NCI-H128 (cell line): ENCODE results near the gene RIPK4.

Source experiments
- DNase-seq: peaks from one replicate; lab custom pipeline; 2025; ENCODE audit not compliant: unreplicated experiment; lab: John Stamatoyannopoulos, UW

RIPK4 gene

DNA sequence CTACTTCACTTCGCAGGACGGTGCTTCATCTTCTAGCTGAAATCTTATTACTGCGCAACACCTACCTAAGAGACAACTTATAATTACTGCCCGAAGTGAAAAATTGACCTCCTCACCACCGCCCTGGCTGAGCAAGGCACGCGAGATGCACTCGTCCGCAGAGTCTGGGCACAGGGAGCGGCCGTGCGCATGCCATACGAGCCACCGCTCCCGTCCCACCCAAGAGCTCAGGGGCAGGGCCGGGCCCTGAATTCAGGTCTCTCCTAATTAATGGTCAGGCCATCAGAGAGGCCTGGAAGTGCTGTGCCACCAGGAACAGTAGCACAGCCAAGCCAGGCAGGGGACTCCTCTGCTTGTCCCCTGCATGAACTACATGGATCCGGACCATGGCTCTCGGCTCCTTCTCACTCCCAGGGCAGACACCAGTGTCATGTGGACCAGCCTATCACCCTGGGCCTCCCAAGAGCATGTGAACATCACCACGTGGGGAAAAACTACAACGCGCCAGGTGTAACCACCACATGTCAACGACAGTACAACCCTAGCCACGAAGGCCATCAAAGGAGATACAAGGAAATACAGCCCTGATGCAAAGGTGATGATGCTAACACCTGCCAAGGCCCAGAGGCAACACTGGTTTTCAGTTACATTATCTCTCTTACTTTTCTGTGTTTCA, 11.5 kb downstream of the RIPK4 start:
- DNase-seq, result no peak

DNA sequence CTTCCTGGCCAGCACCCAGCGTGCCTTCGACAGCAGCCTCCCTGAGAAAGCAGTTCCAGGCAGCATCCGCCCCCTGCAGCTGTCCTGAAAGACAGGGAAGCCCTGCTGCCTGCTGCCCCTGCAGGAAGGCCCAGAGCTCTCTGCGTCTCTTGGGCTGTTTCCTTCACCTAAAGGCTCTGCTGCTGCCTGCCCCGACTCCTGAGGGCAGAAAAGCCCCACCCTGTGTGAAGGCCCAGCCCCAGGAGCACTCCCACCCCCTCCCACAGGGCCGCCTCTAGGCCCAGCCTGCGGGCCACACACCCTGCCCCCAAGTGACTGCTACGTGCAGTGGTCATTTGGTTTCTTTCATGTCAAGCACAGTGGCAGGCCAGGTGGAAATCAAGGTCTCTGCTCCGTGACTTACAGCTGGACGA, 12.4 kb downstream of the RIPK4 start:
- no peak for DNase-seq

DNA sequence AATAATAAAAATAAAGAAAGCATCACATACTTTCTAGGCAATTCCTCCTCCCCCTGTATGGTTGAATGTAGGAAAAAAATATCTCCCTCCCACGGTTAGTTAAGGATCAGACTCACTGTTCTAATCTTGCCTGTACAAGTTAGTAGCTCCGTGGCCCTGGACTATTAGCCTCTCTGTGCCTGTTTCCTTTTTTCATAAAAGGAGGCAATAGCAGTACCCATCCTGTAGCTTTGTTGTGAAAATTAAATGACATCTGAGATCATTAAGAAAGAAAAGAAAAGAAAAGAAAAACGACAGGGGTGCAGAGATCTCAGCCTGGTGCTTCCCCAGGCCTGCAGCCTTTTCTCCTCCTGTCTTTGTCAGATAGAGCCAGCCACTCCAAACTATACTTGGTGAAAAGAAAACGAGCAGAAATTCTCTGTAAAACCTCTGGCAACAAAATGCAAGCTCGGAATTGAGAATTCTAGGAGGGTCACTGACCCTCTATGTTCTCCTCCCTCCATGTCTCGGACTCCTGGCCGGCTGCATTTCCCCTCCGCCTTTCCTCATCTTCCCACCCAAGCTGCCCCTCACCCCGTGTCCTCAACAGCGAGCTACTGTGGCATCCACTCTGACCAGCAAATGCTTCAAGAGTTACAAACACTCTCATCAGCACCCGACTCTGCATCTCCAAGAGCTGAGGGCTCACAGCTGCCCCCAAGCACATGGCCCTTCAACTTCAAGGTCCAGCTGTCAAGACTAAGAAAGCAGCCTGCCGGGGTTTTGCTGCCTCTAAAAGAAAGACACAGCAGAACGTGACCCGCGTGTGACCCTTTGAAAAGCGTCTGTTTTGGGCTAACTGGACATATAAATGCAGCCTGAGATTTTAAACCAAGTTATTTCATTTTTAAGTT, 13.6 kb downstream of the RIPK4 start:
- DNase-seq, result no peak

DNA sequence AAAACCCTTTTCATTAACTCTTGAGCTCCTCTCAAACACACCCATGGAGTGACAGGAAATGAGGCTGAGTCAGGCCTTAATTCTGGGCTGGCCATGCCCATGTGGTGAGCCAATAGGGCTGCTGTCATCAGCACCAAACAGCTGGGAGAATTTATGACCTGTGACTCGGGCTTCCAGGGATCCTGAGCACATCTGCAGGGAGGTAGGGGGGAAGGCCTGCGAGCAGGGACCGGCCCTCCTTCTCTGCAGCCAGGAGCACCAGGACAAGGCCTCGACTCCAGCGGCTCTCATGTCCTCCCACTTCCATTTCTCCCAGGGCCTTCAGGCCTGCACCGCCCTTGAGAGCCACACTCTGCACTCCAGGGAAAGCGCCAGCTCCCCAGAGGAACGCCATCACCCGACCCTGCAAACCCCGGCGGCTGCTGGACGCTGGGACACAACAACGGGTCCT, 14.6 kb downstream of the RIPK4 start:
- no peak for DNase-seq

DNA sequence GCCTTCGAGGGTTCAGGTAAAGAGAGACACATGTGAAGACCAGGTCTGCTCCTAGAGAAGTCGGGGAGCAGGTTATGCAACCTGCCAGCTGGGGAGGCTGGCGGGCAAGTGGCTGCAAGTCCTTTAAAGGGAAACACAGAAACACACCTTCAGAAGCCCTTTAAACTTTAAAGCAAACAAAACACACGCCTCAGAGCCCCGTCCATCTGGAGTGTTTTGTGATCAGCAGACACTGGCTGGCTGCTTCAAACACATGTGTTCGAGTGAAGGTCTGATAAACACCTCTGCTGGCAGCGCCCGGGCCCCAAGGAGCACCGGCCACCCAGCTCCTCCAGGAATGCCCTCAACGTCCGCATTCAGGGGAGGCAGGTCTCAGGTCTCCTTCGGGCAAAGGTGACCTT, 15.2 kb downstream of the RIPK4 start:
- DNase-seq, result peak; percentile 7

DNA sequence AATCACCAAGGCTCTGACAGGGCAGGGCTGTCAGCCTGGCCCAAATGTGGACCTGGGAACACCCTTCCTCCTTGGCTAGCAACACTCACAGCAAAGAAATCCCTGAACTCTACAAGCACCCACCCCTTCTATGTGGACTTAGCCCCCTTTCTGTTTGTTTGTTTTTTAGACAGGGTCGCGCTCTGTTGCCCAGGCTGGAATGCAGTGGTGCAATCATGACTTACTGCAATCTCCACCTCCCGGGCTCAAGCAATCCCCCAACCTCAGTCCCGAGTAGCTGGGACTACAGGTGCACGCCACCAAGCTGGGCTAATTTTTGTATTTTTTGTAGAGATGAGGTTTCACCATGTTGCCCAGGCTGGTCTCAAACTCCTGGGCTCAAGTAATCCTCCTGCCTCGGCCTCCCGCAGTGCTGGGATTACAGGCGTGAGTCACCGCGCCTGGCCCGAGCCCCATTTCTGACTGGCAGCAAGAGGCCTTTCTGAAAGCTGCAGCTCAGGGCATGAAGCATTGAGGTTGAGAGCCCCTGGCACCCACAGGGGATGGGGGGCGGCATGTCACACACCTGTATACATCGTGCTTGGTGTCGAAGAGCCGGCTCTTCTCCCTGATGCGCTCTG, 16.2 kb downstream of the RIPK4 start:
- no peak for DNase-seq

DNA sequence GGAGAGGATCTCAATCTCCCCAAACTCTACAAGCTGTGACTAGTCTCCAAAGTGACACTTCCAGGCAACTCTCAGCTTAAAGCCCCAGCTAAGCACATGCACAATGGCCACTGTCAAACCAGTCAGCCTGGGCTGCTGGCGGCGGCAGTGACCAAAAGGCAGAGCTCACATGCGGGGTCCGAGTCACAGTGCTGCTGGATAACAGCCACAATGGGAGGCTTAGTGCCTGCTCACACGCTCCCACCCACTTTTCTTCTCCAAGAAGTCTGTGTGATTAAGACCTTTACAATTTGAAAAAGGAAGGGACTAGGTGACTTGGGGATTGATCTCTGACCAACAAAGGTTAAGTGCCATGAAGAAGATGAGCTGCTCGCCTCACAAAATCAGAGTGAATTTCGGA, 16.8 kb downstream of the RIPK4 start:
- no peak for DNase-seq

DNA sequence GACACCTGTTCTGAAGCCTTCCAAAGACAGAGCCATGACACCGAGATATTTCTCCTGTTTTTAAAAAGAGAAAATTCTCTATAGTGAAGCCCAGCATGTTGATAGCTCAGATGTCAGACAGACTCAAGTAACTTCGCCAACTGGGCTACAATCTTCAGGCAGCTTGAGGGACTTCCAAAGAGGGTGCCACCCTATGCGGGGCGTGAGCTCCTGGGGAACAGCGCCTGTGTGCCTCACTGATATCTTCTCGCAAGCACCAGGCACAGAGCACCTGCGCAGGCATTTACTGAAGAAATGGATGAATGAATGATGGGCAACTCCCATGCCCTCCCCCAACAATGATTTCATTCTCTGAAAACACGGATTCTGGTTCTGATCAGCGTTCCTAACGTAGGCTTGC, 17.6 kb downstream of the RIPK4 start:
- no peak for DNase-seq

DNA sequence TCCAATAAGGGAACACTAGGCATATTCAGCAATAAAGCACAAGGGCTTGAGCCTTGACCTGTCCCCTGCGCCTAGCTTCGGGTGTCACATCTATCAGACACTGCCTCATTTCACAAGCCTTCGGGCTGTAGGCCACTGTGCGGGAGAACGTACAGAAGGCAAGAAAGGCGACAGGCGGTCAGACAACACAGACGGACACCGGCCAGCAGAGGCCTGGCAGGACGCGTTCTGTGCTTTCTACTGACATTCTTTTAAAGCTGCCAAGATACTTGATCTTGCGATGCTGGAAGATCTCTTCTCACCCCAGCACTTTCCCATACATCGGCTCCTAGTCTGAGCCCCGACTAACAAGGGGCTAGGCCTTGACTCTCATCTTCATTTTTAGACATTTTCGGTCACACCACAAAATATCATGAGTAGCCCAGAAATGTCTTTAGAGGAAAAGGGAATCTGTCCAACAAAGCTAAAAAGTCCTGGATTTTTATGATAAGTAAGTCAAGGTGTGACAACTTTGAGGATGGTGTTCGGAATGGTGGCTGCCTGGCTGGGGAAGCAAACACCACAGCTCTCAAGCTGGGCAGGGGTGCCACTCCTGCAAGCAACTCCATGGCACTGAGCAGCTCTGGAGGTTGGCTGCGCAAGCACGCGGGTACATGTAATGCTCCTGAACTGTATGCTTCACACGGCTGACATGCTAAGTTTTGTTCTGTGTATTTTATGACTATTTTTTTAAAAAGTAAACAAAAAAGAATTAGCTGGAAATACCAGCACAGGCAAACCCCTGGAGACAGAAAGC, 18.7 kb downstream of the RIPK4 start:
- no peak for DNase-seq

DNA sequence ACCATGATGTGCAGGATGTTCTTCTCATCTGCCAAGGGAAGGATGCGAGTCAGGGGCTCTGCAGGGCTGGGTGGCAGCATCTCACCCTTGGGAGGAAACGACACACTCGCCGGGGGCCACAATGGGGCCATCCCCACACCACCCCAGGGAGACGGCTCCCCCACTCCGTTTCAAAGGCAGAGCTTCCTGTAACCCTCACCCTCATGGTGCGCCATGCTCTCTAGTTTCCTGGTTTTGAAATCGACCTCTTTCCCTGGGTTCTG, 20.2 kb downstream of the RIPK4 start:
- DNase-seq, result no peak

DNA sequence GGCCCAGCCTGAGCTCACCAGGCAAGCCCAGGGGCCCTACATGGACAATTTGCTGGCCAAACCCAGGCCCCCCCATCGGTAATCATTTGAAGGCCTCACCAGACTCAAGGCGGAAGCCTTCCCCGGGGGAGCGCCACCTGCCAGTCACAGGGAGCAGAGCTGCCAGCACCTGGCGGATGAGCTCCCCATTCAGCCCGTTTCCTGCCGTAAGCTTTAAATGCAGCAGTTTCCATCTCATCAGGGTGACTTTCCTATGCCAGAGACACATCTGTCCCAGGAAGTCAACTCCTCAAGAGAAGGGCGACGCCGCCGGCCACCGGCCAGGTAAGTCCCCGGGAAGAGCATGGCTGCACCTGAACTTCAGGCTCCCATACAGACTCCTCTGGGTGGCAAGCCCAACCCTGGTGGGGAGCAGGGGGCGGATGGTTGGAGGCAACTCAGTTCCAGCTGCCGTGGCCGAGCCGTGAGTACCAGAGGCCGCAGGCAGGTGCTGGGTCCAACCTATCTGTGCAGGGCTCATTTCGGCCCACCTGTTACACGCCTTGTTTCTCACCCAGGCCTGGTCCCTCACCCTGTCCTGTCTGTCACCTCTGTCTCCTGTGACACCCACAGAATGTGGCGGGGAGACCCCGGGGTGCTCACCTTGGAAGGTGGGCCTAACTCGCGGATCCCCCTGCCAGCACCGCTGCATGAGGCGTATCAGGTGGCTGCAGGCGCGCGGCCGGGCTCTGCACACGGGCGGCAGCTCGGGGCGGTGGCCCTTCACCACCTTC, 20.7 kb downstream of the RIPK4 start:
- no peak for DNase-seq

DNA sequence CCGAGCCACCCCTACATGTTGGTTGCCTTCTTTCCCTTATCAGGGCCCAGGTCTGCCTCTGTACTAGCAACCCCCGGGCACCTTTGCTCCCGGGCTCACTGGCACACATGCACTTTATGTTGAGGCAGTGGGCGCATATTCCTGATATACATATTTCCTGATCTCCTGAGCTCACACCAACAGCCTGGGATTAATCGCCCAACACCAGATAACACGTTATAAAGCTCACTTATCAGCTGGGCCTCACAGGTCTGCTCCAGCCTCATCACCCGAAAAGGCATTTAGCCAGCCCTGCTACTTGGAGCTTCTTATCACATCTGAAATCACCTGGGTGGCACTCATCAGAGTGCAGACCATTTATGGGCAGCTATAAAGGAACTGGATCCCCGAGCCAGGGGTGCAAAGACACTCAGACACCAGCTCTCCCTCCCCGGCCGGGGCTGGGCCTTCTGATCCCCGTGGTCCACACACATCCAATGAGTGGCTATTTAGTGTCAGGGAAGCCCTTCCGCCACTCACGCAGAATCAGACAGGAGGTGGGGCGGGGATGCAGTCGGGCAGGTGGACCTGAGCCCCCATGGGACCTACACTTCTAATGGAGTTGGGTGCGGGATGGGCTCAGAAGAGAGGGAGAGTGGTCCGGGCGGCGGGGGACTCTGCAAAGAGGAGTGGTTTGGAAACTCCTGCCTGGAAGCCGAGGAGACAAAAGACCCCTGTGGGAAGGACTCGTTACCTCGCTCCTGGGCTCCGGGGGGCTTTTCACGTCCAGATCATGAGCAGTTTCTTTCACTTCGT, 21.6 kb downstream of the RIPK4 start:
- no peak for DNase-seq

DNA sequence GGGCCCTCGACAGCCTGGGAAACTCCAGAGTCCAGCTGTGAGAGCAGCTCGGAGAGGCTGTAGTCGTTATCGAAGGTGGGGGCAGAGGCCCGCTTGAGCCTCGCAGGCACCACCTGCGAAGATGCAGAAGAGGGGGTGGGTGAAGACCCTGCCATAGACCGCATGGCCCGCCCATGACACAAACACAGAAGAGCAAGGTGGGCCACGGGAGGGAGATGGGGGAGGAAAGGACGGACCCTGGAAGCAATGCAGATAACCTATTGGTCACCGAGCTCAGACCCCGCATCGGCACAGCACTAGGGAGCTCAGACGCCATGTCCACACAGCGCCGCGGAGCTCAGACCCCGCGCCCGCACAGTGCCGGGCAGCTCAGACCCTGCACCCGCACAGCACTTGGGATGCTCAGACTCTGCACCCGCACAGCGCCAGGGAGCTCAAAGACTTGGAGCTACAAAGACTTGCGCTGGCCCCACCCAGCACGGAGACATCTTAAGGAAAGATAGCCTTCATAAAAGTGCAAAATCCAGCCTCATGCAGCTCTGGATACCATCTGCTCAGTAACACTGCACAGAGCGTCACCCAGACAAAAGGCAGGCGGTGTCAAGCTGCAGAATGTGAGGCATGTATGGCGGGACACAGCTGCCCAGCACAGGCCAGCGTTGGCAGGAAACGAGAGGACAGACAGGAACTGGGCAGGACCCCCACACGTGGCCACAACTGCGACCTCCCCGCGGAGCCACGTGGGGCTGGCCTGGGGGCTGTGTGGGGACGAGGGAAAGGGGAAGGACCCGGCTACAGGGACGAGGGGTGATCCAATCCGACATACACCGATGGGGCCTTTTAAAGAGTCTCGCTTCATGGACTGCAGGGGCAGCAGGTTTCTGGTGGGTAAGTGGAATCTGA, 22.6 kb downstream of the RIPK4 start:
- no peak for DNase-seq

DNA sequence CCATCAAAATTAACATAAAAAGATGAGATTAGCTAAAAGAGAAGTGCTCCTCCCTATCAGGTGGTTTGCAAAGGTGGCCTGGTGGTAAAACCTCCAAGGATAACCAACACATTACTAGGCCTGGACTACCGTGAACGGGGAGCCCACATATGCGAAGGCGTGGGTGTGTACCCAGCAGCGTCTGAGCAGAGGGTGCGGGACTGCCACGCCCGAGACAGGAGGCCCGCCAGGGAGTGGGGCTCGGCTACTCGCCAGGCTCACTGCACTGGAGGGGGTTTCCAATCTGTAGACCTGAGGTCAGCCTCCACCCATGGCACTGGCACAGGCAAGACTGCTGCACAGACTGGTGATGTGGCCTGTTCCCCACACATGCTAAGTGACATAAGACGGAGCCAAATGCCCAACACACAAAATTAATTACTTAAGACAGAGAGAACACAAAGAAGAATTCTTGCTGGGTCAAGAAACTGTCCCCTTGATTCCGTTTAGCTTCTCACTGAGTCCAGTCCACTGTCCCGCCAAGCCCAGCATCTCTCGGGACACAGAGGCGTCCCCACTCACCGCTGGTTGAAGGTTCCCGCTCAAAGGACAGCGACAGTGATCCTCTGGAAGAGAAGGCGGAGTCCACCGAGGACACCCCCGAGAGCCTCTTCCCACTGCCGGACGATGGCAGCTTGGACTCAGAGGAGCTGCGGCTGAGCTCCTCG, 23.4 kb downstream of the RIPK4 start:
- DNase-seq, result no peak

DNA sequence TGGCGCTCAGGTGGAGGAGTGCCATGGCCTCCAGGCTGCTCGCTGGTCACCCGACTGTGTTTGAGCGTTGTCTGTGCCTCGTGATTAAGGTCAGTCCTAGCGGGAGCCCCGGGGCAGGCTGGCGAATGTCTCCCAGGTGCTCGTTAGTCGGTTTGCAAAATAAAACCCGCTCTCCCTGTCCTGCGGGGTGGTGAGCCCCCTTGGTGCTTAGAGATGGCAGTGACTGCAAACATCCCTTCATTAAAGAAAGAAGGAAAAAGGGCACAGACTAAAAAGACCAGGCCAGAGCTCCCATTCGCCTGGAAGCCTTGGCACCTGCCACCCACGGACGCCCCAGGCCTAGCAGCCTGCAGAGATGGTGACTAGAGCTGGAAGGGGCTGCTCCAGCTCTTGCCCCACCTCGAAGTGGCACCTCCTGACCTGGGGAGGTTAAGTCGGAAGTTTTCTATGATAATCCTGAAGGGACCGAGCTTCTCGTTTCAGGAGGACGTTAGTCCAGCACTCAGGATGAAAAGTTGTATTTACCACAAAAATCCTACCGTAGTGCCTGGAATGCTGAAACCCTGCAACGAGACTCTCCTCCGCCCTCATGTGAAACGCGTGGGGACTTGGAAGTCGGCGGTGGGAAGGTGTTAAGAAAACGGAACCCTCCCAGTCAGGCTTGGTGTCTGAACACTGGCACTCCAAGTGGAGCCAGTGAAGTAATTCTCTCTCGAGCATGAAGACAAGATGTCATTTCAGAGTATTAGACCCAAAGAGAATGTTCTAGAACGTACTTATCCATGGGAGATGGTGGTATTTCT, 24.6 kb downstream of the RIPK4 start:
- DNase-seq, result no peak

DNA sequence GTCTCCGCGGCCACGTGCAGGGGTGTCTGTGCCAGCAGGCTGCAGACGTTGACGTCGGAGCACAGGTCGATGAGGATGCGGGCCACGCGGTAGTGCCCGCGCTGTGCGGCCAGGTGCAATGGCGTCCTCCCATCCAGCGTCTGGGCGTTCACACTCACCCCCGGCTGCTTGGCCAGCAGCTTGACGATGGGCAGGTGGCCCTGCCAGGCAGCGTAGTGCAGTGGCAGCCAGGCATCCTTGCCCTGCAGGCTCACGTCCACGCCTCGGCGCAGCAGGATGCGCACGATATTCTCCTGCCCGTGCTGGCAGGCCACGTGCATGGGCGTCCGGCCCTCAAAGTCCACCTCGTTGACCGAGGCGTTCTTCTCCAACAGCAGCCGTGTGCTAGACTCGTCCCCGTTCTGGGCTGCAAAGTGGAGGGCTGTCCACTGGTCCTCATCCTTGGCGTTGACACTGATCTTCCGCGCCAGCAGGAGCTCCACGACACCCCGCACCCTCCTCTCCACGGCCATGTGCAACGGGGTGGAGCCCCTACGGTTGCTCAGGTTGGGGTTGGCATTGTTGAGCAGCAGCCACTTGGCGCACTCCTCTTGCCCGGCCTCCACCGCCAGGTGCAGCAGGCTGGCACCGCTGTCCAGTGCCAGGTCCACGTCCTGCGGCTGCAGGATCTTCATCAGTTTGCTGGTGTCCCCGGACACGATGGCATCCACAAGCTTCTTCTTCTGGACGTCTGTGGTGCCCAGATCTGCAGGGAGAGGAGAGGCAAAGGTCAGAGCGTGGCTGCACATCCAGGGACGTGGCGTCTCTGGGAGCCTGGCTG, 25.4 kb downstream of the RIPK4 start:
- no peak for DNase-seq
